GM23338 (cell line): Measurements from ENCODE around the gene MYCN.

Source experiments
- CREB1 ChIP-seq: fragments of 250-450 bp; sonication (Bioruptor Pico); IDR thresholded peaks from 2 replicates; pipeline ENCODE4 v1.5.0; 2020; ENCODE audit warnings: low read depth, mild to moderate bottlenecking, moderate library complexity
- CTCF ChIP-seq, 2 experiments: fragments of 200-600 bp in 1 of 2; sonication (generic) in 1 of 2; conservative IDR thresholded peaks; 2 replicates each; pipeline versions ENCODE4 v1.5.1 to v1.6.1; 2016 to 2017; ENCODE audit warnings: antibody characterized with exemption in 2 of 2, low read depth in 2 of 2, mild to moderate bottlenecking in 2 of 2, moderate library complexity in 1 of 2
- ETS1 ChIP-seq: IDR thresholded peaks from 2 replicates; pipeline ENCODE4 v1.6.1; 2016; ENCODE audit warnings: antibody characterized with exemption
- EZH2 ChIP-seq: fragments of 200-600 bp; sonication (generic); IDR thresholded peaks from one replicate; pipeline ENCODE4 v1.8.0; 2017; ENCODE audit warnings: antibody characterized with exemption, mild to moderate bottlenecking, low read depth; ENCODE audit not compliant: unreplicated experiment
- EZH2phosphoT487 ChIP-seq: fragments of 200-600 bp; sonication (generic); IDR thresholded peaks from one replicate; pipeline ENCODE4 v1.8.1; 2018; ENCODE audit warnings: antibody characterized with exemption; ENCODE audit not compliant: unreplicated experiment
- JUNB ChIP-seq: IDR thresholded peaks from one replicate; pipeline ENCODE4 v1.6.1; 2016; ENCODE audit warnings: antibody characterized with exemption; ENCODE audit not compliant: unreplicated experiment
- NANOG ChIP-seq: IDR thresholded peaks from 2 replicates; pipeline ENCODE4 v1.6.1; 2016; ENCODE audit warnings: antibody characterized with exemption, borderline replicate concordance
- POLR2AphosphoS5 ChIP-seq: IDR thresholded peaks from 2 replicates; pipeline ENCODE4 v1.6.1; 2016; ENCODE audit warnings: antibody characterized with exemption, low read depth
- REST ChIP-seq: IDR thresholded peaks from one replicate; pipeline ENCODE4 v1.6.1; 2018; ENCODE audit warnings: antibody characterized with exemption; ENCODE audit not compliant: unreplicated experiment
- STAT1 ChIP-seq: IDR thresholded peaks from one replicate; pipeline ENCODE4 v1.6.1; 2016; ENCODE audit warnings: antibody characterized with exemption; ENCODE audit not compliant: unreplicated experiment
- ZNF331 ChIP-seq: fragments of 250-450 bp; sonication (Bioruptor Pico); IDR thresholded peaks from 2 replicates; pipeline ENCODE4 v1.5.0; 2020; ENCODE audit warnings: low read depth, mild to moderate bottlenecking, moderate library complexity

GRCh38 chr2:15913146-15913545, 27.2 kb upstream of the MYCN start:
- TF ChIP-seq EZH2phosphoT487: no peak
- no peak for TF ChIP-seq EZH2
- TF ChIP-seq REST: no peak
- TF ChIP-seq CTCF (conservative IDR thresholded peaks at IDR 0.05; ENCODE audit: low read depth in 2 of 2): no peak
- no peak for TF ChIP-seq POLR2AphosphoS5
- TF ChIP-seq CREB1: no peak
- no peak for TF ChIP-seq JUNB
- no peak for TF ChIP-seq ETS1
- TF ChIP-seq ZNF331 (CRISPR knock-in tag): no peak
- TF ChIP-seq NANOG: no peak
- TF ChIP-seq STAT1: no peak
